Measurements from ENCODE around the gene CCL1.
A peak's percentile ranks its signal among the peaks of the same experiment; 100 is the strongest.

Gene CCL1

GRCh38 chr17:34384822-34385605 lies 22.0 kb upstream of the CCL1 start:
- no peak overlapping the region for H3K4me3 ChIP-seq (ENCODE audit: control insufficient read depth in 1 of 7, extremely low read depth in 1 of 7, insufficient read depth in 4 of 7, low read depth in 2 of 7, low read length in 6 of 7)
- no peak for DNase-seq
- H3K27me3 ChIP-seq (replicated peaks in 2 of 5; ENCODE audit: control insufficient read depth in 4 of 5, insufficient read depth in 5 of 5, low read length in 4 of 5): no peaks in the 10 kb centered on the region
- ChIA-PET POLR2A (no interaction called here), CTCF (interaction anchor here (1.1 to 5.0 kb wide), 6 partner anchors 12 to 214 kb away, joined by 3 to 40 read pairs (median 5); partner anchors contain the start of gene CCL1)
- H3K27ac ChIP-seq (ENCODE audit: insufficient read depth in 1 of 2, low read depth in 1 of 2, low read length in 2 of 2, poor library complexity in 1 of 2, severe bottlenecking in 2 of 2): no peak overlapping the region
- H3K4me1 ChIP-seq (ENCODE audit: control extremely low read depth in 1 of 4, control insufficient read depth in 4 of 4, insufficient read depth in 4 of 4, low read length in 3 of 4): peaks cover 11 to 70% (median 60%) of the 10 kb centered on the region in 4 experiments
- no peaks in the 10 kb centered on the region for H3K36me3 ChIP-seq (ENCODE audit: control insufficient read depth in 4 of 4, insufficient read depth in 4 of 4, low read length in 3 of 4)
- 84% methylated on average over 8 of the region's 9 CpGs for WGBS (ENCODE audit: insufficient coverage)
- no peaks in the 10 kb centered on the region for H3K9me3 ChIP-seq (ENCODE audit: control extremely low read depth in 1 of 5, control insufficient read depth in 4 of 5, insufficient read depth in 2 of 5, low read depth in 1 of 5, low read length in 4 of 5)

GRCh38 chr17:34384271-34384670 lies 21.2 kb upstream of the CCL1 start:
- POLR2A ChIA-PET: no interaction called here
- no peak for DNase-seq
- CTCF ChIA-PET: interaction anchor here (1.1 to 5.0 kb wide), 7 partner anchors 11 to 214 kb away, joined by 3 to 40 read pairs (median 6); partner anchors contain the start of gene CCL1
- WGBS (ENCODE audit: insufficient coverage): no CpG with 5 or more reads among the region's 1 CpG
- H3K9me3 ChIP-seq (ENCODE audit: control extremely low read depth in 1 of 5, control insufficient read depth in 4 of 5, insufficient read depth in 2 of 5, low read depth in 1 of 5, low read length in 4 of 5): no peaks in the 10 kb centered on the region
- no peaks in the 10 kb centered on the region for H3K27me3 ChIP-seq (replicated peaks in 2 of 5; ENCODE audit: control insufficient read depth in 4 of 5, insufficient read depth in 5 of 5, low read length in 4 of 5)
- no peaks in the 10 kb centered on the region for H3K36me3 ChIP-seq (ENCODE audit: control insufficient read depth in 4 of 4, insufficient read depth in 4 of 4, low read length in 3 of 4)
- H3K27ac ChIP-seq (ENCODE audit: insufficient read depth in 1 of 2, low read depth in 1 of 2, low read length in 2 of 2, poor library complexity in 1 of 2, severe bottlenecking in 2 of 2): no peak overlapping the region
- no peak overlapping the region for H3K4me3 ChIP-seq (ENCODE audit: control insufficient read depth in 1 of 7, extremely low read depth in 1 of 7, insufficient read depth in 4 of 7, low read depth in 2 of 7, low read length in 6 of 7)
- H3K4me1 ChIP-seq (ENCODE audit: control extremely low read depth in 1 of 4, control insufficient read depth in 4 of 4, insufficient read depth in 4 of 4, low read length in 3 of 4): peaks cover 8 to 70% (median 59%) of the 10 kb centered on the region in 4 experiments

- Histone ChIP-seq H3K4me3 (ENCODE audit: control insufficient read depth in 1 of 7, extremely low read depth in 1 of 7, insufficient read depth in 4 of 7, low read depth in 2 of 7, low read length in 6 of 7) (no peak overlapping the region), H3K27me3 (replicated peaks in 2 of 5; ENCODE audit: control insufficient read depth in 4 of 5, insufficient read depth in 5 of 5, low read length in 4 of 5) (no peaks in the 10 kb centered on the region), H3K27ac (ENCODE audit: insufficient read depth in 1 of 2, low read depth in 1 of 2, low read length in 2 of 2, poor library complexity in 1 of 2, severe bottlenecking in 2 of 2) (no peak overlapping the region), H3K4me1 (ENCODE audit: control extremely low read depth in 1 of 4, control insufficient read depth in 4 of 4, insufficient read depth in 4 of 4, low read length in 3 of 4) (peaks cover 14 to 68% (median 58%) of the 10 kb centered on the region in 4 experiments), H3K9me3 (ENCODE audit: control extremely low read depth in 1 of 5, control insufficient read depth in 4 of 5, insufficient read depth in 2 of 5, low read depth in 1 of 5, low read length in 4 of 5) (no peaks in the 10 kb centered on the region), H3K36me3 (ENCODE audit: control insufficient read depth in 4 of 4, insufficient read depth in 4 of 4, low read length in 3 of 4) (no peaks in the 10 kb centered on the region)
- ChIA-PET POLR2A (no interaction called here), CTCF (interaction anchor here (1.0 to 5.0 kb wide), 11 partner anchors 10 to 213 kb away, joined by 3 to 40 read pairs (median 6); partner anchors contain the start of gene CCL1)
- 100% methylated on average over 3 of the region's 3 CpGs for WGBS (ENCODE audit: insufficient coverage)
- DNase-seq: no peak
Observed at GRCh38 chr17:34383216-34383615, 20.2 kb upstream of the CCL1 start.

- H3K9me3 ChIP-seq (ENCODE audit: control extremely low read depth in 1 of 5, control insufficient read depth in 4 of 5, insufficient read depth in 2 of 5, low read depth in 1 of 5, low read length in 4 of 5): no peaks in the 10 kb centered on the region
- WGBS (ENCODE audit: insufficient coverage): 0% methylated on average over 4 of the region's 7 CpGs
- H3K4me1 ChIP-seq (ENCODE audit: control extremely low read depth in 1 of 4, control insufficient read depth in 4 of 4, insufficient read depth in 4 of 4, low read length in 3 of 4): peaks cover 14 to 66% (median 54%) of the 10 kb centered on the region in 4 experiments
- no peaks in the 10 kb centered on the region for H3K36me3 ChIP-seq (ENCODE audit: control insufficient read depth in 4 of 4, insufficient read depth in 4 of 4, low read length in 3 of 4)
- H3K4me3 ChIP-seq (ENCODE audit: control insufficient read depth in 1 of 7, extremely low read depth in 1 of 7, insufficient read depth in 4 of 7, low read depth in 2 of 7, low read length in 6 of 7): peak overlapping the region in 1 of 7 experiments; percentile 36
- no peaks in the 10 kb centered on the region for H3K27me3 ChIP-seq (replicated peaks in 2 of 5; ENCODE audit: control insufficient read depth in 4 of 5, insufficient read depth in 5 of 5, low read length in 4 of 5)
- peak; percentile 62 to 93 (median 92) for DNase-seq
- ChIA-PET POLR2A (interaction anchor here (0.9 kb wide), 1 partner anchor 11 kb away, joined by 3 read pairs; no protein-coding TSS in a partner anchor), CTCF (interaction anchor here (1.0 to 5.0 kb wide), 12 partner anchors 10 to 185 kb away, joined by 3 to 40 read pairs (median 4); partner anchors contain the start of gene CCL1)
- no peak overlapping the region for H3K27ac ChIP-seq (ENCODE audit: insufficient read depth in 1 of 2, low read depth in 1 of 2, low read length in 2 of 2, poor library complexity in 1 of 2, severe bottlenecking in 2 of 2)
Observed at GRCh38 chr17:34382621-34383124, 19.6 kb upstream of the CCL1 start.

- DNase-seq: peak in 1 of 3 donors; percentile 33
- H3K27ac ChIP-seq (ENCODE audit: insufficient read depth in 1 of 2, low read depth in 1 of 2, low read length in 2 of 2, poor library complexity in 1 of 2, severe bottlenecking in 2 of 2): no peak overlapping the region
- WGBS (ENCODE audit: insufficient coverage): 79% methylated on average over 4 of the region's 5 CpGs
- no peaks in the 10 kb centered on the region for H3K27me3 ChIP-seq (replicated peaks in 2 of 5; ENCODE audit: control insufficient read depth in 4 of 5, insufficient read depth in 5 of 5, low read length in 4 of 5)
- ChIA-PET POLR2A (no interaction called here), CTCF (interaction anchor here (0.9 to 1.0 kb wide), 3 partner anchors 11 to 17 kb away, joined by 3 read pairs; no protein-coding TSS in a partner anchor)
- peak overlapping the region in 1 of 7 experiments; percentile 2 for H3K4me3 ChIP-seq (ENCODE audit: control insufficient read depth in 1 of 7, extremely low read depth in 1 of 7, insufficient read depth in 4 of 7, low read depth in 2 of 7, low read length in 6 of 7)
- H3K9me3 ChIP-seq (ENCODE audit: control extremely low read depth in 1 of 5, control insufficient read depth in 4 of 5, insufficient read depth in 2 of 5, low read depth in 1 of 5, low read length in 4 of 5): no peaks in the 10 kb centered on the region
- no peaks in the 10 kb centered on the region for H3K36me3 ChIP-seq (ENCODE audit: control insufficient read depth in 4 of 4, insufficient read depth in 4 of 4, low read length in 3 of 4)
- peaks cover 11 to 49% (median 37%) of the 10 kb centered on the region in 4 experiments for H3K4me1 ChIP-seq (ENCODE audit: control extremely low read depth in 1 of 4, control insufficient read depth in 4 of 4, insufficient read depth in 4 of 4, low read length in 3 of 4)
Observed at GRCh38 chr17:34379868-34380267, 16.8 kb upstream of the CCL1 start.

- ChIA-PET CTCF (interaction anchor here (1.2 to 2.3 kb wide), 2 partner anchors 9 to 17 kb away, joined by 4 to 20 read pairs; partner anchors contain the start of gene CCL1), POLR2A (no interaction called here)
- Histone ChIP-seq H3K4me1 (ENCODE audit: control extremely low read depth in 1 of 4, control insufficient read depth in 4 of 4, insufficient read depth in 4 of 4, low read length in 3 of 4) (peaks cover 11 to 46% (median 33%) of the 10 kb centered on the region in 4 experiments), H3K9me3 (ENCODE audit: control extremely low read depth in 1 of 5, control insufficient read depth in 4 of 5, insufficient read depth in 2 of 5, low read depth in 1 of 5, low read length in 4 of 5) (no peaks in the 10 kb centered on the region), H3K27me3 (replicated peaks in 2 of 5; ENCODE audit: control insufficient read depth in 4 of 5, insufficient read depth in 5 of 5, low read length in 4 of 5) (no peaks in the 10 kb centered on the region), H3K4me3 (ENCODE audit: control insufficient read depth in 1 of 7, extremely low read depth in 1 of 7, insufficient read depth in 4 of 7, low read depth in 2 of 7, low read length in 6 of 7) (peak overlapping the region in 4 of 7 experiments; percentile 40 to 45 (median 44)), H3K27ac (ENCODE audit: insufficient read depth in 1 of 2, low read depth in 1 of 2, low read length in 2 of 2, poor library complexity in 1 of 2, severe bottlenecking in 2 of 2) (peak overlapping the region in 1 of 2 experiments; percentile 45), H3K36me3 (ENCODE audit: control insufficient read depth in 4 of 4, insufficient read depth in 4 of 4, low read length in 3 of 4) (no peaks in the 10 kb centered on the region)
- peak; percentile 77 to 90 (median 89) for DNase-seq
- WGBS (ENCODE audit: insufficient coverage): 0% methylated on average over 3 of the region's 6 CpGs
Observed at GRCh38 chr17:34378664-34379101, 15.7 kb upstream of the CCL1 start.
